Measurements from ENCODE around the gene KLHDC7B. TPM values are rescaled to one million over a fixed set of nuclear protein-coding genes. Genes with fewer than 3 reads are reported as not detected.
A peak's percentile ranks its signal among the peaks of the same experiment; 100 is the strongest.
"Not testable (repeated sequence)": the region's sequence is repeated elsewhere in the genome, so short reads cannot be mapped to it uniquely, and the experiment has no call there.

The KLHDC7B gene
- total RNA-seq, 1 experiment from 2014 or later, result not detected

DNA sequence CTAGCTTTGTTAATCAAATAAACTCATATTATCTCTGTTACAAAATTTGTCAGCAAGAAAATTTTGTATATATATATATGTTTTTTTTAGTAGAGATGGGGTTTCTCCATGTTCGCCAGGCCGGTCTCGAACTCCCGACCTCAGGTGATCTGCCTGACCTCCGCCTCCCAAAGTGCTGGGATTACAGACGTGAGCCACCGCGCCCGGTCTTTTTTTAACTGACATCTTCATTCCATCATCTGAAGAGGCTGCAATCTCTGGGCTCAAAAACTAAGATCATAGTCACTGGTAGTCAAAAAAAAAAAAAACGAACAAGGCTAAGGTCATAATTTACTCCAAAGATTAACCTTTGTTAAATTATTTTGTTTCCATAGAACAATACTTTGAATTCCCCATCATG lies 5.3 kb upstream of the KLHDC7B start:
- intact Hi-C loops (cut with micrococcal nuclease), result no loop called here
- DNase-seq, result no peak
- H3K27ac ChIP-seq (ENCODE audit: low read length), result peak overlapping the region; percentile 93
- no peaks in the 10 kb centered on the region for H4K20me1 ChIP-seq (ENCODE audit: low read length)
- no peaks in the 10 kb centered on the region for H3K36me3 ChIP-seq (ENCODE audit: low read depth, low read length)
- H3K79me2 ChIP-seq (ENCODE audit: low read length), result no peaks in the 10 kb centered on the region
- no peaks in the 10 kb centered on the region for H3K9me3 ChIP-seq (ENCODE audit: low read length)
- H3K4me2 ChIP-seq (ENCODE audit: low read length), result no peak overlapping the region
- H2AFZ ChIP-seq (ENCODE audit: low read length), result no peak overlapping the region
- H3K4me1 ChIP-seq (ENCODE audit: insufficient read depth, low read length), result peaks cover 19% of the 10 kb centered on the region
- BruUV-seq (replicated peaks), result no TSS peak
- H3K27me3 ChIP-seq (ENCODE audit: low read length), result no peaks in the 10 kb centered on the region
- no peak for ATAC-seq
- POLR2A ChIA-PET (ENCODE audit: unreplicated experiment), result no interaction called here
- H3K9ac ChIP-seq (ENCODE audit: low read length), result no peak overlapping the region
- TF ChIP-seq EZH2 (IDR thresholded peaks at IDR 0.05; ENCODE audit: low read length, unreplicated experiment) (no peak), CTCF (conservative IDR thresholded peaks at IDR 0.05; ENCODE audit: low read depth, low read length) (no peak), EZH2phosphoT487 (IDR thresholded peaks at IDR 0.05; ENCODE audit: borderline replicate concordance, low read length) (no peak)
- H3K4me3 ChIP-seq (ENCODE audit: low read length), result no peak overlapping the region
- H3K9me2 ChIP-seq (replicated peaks; ENCODE audit: low read length), result no peaks in the 10 kb centered on the region
- CTCF ChIA-PET, result no interaction called here
- H3F3A ChIP-seq (ENCODE audit: low read length, unreplicated experiment), result no peaks in the 10 kb centered on the region

- H3K9me3 ChIP-seq (ENCODE audit: low read length); H4K20me1 ChIP-seq (ENCODE audit: low read length); ATAC-seq; BruUV-seq (replicated peaks); H3F3A ChIP-seq (ENCODE audit: low read length, unreplicated experiment); CTCF ChIA-PET; H3K36me3 ChIP-seq (ENCODE audit: low read depth, low read length); POLR2A ChIA-PET (ENCODE audit: unreplicated experiment); H3K9me2 ChIP-seq (replicated peaks; ENCODE audit: low read length); H2AFZ ChIP-seq (ENCODE audit: low read length); H3K4me2 ChIP-seq (ENCODE audit: low read length); H3K4me3 ChIP-seq (ENCODE audit: low read length); H3K79me2 ChIP-seq (ENCODE audit: low read length); H3K9ac ChIP-seq (ENCODE audit: low read length); intact Hi-C loops (cut with micrococcal nuclease); H3K27me3 ChIP-seq (ENCODE audit: low read length): not testable (repeated sequence)
- peak; percentile 55 for DNase-seq
- Histone ChIP-seq H3K4me1 (ENCODE audit: insufficient read depth, low read length) (peaks cover 19% of the 10 kb centered on the region), H3K27ac (ENCODE audit: low read length) (peak overlapping the region; percentile 93)
These were observed 4.1 kb upstream of the KLHDC7B start for GRCh38 chr22:50541667-50542026.

DNA sequence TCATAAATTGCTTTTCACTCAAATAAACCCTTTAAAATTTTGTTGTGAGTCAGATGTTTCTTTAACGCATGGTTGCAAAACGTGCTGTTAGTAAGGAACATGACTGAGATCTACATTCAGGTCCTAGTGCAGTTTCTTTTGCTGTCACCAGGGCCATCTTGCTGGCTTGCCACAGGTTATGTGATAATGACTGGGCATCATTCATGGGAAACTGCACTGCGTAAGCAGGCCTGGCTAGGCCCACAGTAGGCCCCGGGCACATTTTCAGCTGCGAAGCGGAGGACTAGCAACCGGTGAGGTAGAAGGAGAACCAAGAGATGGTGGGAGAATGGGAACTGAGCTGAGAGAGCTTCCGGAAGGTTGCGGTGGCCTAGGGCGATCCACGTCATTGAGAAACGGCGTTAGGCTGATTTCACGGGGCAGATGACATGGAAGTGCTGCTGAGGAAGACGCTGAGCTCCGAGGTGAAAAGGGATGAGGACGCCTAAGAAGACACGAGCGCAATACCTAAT lies 3.2 kb upstream of the KLHDC7B start:
- peak overlapping the region; percentile 34 for H3K27ac ChIP-seq (ENCODE audit: low read length)
- DNase-seq (no peak), ATAC-seq (no peak)
- no peaks in the 10 kb centered on the region for H3F3A ChIP-seq (ENCODE audit: low read length, unreplicated experiment)
- no peaks in the 10 kb centered on the region for H3K9me2 ChIP-seq (replicated peaks; ENCODE audit: low read length)
- no peak overlapping the region for H3K9ac ChIP-seq (ENCODE audit: low read length)
- H2AFZ ChIP-seq (ENCODE audit: low read length), result no peak overlapping the region
- intact Hi-C loops (cut with micrococcal nuclease), result no loop called here
- peaks cover 19% of the 10 kb centered on the region for H3K4me1 ChIP-seq (ENCODE audit: insufficient read depth, low read length)
- BruUV-seq (replicated peaks), result no TSS peak
- POLR2A ChIA-PET (ENCODE audit: unreplicated experiment), result no interaction called here
- H3K4me2 ChIP-seq (ENCODE audit: low read length), result no peak overlapping the region
- no peaks in the 10 kb centered on the region for H3K27me3 ChIP-seq (ENCODE audit: low read length)
- no peaks in the 10 kb centered on the region for H4K20me1 ChIP-seq (ENCODE audit: low read length)
- no peaks in the 10 kb centered on the region for H3K36me3 ChIP-seq (ENCODE audit: low read depth, low read length)
- TF ChIP-seq CTCF (conservative IDR thresholded peaks at IDR 0.05; ENCODE audit: low read depth, low read length), result no peak
- TF ChIP-seq EZH2phosphoT487 (IDR thresholded peaks at IDR 0.05; ENCODE audit: borderline replicate concordance, low read length), result no peak
- no peak for TF ChIP-seq EZH2 (IDR thresholded peaks at IDR 0.05; ENCODE audit: low read length, unreplicated experiment)
- no peaks in the 10 kb centered on the region for H3K9me3 ChIP-seq (ENCODE audit: low read length)
- H3K4me3 ChIP-seq (ENCODE audit: low read length), result no peak overlapping the region
- CTCF ChIA-PET, result no interaction called here
- H3K79me2 ChIP-seq (ENCODE audit: low read length), result no peaks in the 10 kb centered on the region
